Activated CD4-positive, alpha-beta T cell treated with anti-CD3 and anti-CD28 coated beads for 48 hours (primary cell): ENCODE results near the gene TUBB3.
A peak's percentile ranks its signal among the peaks of the same experiment; 100 is the strongest.
"Not testable (repeated sequence)": the region's sequence is repeated elsewhere in the genome, so short reads cannot be mapped to it uniquely, and the experiment has no call there.

Experiments
- DNase-seq: peaks from one replicate; pipeline ENCODE4 v3.0.0-alpha.2; 2020

TUBB3 gene

DNA sequence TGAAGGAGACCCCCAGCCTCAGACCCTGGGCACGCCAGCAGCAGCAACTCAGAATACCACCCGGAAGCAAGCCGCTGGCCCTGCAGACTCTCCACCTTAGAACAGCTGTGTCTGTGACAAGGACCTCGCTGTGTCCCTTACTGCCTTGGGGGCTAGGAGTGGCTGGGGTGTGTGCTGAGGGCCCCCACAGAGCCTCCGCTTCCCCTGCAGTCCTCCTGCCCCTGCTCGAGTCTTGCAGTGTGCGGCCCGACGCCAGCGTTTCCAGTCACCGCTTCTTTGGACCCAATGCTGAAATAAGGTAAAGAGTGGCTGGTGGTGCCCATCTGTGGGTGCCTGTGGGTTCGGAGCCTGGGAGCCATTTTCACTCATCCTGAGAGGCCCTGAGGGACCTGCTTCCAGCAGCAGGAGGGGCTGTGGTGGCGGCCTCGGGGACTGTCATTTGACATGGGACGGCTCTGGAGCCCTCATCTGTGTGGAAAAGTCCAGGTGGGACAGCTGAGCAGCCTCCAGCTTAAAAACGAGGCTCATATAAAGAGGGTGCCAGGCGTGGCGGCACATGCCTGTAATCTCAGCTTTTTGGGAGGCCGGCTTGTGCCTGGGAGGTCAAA lies 19.1 kb upstream of the TUBB3 start:
- DNase-seq = no peak

DNA sequence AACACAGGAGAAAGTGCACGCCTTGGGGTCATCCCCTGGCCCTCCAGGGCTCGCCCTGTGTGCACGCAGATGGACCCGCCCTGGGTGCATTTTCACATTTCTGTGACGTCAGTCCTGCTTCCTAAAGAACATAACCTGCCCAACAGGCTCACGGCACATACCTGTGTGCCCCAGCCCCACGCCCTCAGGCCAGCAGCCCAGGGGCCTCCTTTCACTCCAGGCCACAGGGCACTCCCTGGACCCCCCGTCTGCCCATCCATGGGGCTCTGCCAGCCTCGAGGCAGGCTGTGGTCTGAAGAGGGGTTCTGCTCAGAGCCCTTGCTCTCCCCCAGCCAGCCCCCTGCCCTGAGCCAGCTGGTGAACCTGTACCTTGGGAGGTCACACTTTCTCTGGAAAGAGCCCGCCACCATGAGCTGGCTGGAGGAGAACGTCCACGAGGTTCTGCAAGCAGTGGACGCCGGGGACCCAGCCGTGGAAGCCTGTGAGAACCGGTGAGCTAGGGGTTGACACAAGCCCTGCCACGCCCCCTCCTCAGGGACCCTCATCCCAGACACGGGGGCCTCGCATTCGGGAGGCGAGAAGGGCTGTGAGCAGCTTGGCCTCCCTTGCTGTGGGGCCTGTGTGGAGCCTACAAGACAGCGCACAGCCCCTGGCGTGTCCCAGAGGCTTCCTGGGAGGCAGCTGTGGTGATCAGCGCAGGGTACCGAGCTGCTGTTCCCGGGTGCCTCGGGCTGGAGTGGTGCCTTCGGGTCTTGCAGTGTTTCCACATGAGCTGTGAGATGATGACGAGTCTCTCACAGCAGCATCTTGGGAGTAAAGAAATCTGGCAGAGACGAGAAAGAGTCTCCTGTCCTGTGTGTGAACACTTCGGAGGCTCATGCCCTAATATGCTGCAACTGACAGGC lies 18.3 kb upstream of the TUBB3 start:
- no peak for DNase-seq

DNA sequence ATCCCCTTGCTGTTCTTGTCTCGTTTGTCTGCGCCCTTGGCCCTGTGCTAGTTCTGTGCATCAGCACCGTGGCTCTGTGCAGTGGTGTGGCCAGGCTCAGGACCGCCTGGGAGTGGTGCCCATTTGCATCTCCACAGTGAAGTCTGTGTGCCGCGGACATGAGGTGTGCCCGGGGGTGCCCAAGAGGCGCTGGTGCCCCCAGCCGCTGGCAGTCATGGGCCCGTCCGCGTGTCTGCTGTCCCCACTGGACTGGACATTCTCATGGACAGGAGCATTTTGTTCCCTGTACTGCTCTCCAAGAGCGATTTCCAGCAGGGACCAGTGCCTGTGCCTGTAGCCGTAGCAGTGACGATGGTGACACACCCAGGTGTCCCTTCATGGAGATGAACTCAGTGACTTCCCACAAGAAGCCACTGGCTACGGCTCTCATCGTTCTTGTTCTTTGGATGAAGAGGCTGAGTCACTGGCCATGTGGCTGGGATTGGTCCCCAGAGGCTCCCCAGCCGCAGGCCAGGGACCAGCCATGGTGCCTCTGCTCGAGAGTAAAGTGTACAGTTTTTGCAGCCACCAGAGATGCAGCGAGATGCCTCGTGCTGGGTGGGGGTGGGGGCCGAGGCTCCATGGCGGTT lies 17.5 kb upstream of the TUBB3 start:
- no peak for DNase-seq

DNA sequence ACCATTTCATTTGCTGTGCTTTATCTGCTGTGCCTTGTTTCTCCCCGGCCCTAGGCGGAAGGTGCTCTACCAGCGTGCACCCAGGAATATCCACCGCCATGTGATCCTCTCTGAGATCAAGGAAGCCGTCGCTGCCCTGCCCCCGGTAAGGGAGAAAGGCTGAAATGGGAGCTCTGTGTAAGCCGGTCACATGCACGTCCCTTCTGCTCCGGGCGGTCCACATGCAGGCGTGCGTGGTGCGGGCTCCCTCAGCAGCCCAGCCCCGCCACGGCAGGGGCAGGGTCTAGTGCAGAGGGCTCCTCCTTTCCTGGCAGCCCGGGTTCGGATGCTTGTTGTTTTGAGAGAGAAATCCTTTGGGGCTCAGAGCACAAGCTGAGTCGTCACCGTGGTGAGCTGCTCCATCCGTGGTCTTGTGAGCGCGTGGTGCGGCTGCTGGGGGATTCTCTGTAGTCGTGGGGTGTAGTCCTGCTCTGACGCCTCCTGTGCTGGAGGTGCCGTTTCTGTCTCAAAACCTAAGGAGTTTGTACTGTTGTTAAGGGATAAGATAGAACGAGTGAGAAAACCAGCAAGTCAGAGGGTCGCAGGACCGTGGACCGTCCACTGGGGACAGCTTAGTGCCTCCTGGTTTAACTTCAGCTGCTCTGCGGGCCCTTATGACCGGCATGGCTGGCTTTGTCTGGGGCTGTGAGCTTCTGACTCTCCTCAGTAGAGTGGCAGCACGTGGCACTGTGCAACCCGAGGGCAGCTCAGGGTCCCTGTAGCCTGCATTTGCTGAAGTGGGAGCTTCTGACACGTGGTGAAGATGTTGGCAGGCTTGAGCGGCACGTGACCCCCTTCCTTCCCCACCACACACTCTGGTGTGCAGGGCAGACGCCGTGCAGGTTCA lies 16.8 kb upstream of the TUBB3 start:
- no peak for DNase-seq

DNA sequence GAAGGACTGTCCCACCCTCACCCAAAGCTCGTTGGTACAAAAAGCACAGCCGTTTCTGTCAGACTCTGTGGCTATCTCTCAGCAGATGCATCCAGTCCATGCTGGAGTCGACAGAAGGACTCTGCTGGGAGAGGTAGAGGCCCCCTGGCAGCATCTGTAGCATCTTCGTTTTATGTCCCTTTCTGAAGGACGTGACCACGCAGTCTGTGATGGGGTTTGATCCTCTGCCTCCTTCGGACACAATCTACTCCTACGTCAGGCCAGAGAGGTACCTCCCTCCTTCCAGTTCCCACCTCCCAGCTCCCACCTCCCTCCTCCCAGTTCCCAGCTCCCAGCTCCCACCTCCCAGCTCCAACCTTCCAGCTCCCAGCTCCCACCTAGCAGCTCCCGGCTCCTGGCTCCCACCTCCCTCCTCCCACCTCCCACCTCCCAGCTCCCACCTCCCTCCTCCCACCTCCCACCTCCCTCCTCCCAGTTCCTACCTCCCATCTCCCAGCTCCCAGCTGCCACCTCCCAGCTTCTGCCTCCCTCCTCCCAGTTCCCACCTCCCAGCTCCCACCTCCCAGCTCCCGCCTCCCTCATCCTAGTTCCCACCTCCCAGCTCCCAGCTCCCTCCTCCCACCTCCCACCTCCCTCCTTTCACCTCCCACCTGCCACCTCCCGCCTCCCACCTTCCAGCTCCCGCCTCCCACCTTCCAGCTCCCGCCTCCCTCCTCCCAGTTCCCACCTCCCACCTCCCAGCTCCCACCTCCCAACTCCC lies 15.9 kb upstream of the TUBB3 start:
- DNase-seq = no peak

DNA sequence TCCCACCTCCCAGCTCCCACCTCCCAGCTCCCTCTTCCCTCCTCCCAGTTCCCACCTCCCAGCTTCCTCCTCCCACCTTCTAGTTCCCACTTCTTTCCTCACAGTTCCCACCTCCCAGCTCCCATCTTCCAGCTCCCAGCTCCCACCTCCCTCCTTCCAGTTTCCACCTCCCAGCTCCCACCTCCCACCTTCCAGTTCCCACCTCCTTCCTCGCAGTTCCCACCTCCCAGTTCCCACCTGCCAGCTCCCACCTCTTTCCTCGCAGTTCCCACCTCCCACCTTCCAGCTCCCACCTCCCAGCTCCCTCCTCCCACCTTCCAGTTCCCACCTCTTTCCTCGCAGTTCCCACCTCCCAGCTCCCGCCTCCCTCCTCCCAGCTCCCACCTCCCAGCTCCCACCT lies 14.9 kb upstream of the TUBB3 start:
- no peak for DNase-seq

DNA sequence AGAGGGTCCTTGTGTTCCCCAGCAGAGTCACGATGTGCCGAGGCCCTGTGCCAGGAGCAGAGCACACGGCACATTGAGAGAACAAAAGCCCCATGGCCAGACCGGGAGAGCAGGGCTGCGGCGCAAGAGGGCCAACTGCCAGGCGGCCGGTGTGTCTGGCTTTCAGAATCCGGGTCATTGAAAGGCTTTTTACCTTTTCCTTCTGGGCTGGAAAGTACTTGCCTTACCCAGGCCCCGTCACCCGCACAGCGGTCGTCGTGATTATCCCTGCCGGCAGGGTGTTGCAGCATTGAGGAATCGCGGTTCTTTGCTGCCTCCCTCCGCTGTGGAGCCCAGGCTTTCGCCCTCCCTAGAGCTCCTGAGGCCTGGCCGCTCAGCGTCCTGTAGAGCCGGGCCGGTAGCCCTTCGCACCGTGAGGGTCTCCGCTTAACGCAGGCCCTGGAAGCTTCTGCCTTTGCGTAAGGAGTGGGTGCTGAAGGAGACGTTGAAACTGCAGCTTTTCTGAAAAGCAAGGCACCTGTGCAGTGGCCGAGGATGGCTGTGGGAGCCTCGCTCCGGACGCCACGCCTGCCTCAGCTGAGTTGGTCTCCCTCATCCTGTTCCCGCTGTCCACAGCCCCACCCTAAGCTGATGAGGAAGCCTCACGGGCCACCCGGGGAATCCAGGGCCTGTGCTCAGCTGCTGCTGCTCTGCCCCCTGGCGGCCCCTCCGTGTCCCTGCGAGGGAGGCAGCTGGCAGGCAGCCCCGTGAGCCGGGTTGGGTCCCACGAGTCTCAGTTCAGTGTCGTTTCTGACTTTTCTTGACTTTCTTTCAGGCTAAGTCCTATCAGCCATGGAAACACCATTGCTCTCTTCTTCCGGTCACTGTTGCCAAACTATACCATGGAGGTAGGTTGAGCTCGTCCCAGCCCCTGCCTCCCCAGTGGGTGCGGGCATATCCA lies 13.1 kb upstream of the TUBB3 start:
- peak; percentile 80 for DNase-seq

DNA sequence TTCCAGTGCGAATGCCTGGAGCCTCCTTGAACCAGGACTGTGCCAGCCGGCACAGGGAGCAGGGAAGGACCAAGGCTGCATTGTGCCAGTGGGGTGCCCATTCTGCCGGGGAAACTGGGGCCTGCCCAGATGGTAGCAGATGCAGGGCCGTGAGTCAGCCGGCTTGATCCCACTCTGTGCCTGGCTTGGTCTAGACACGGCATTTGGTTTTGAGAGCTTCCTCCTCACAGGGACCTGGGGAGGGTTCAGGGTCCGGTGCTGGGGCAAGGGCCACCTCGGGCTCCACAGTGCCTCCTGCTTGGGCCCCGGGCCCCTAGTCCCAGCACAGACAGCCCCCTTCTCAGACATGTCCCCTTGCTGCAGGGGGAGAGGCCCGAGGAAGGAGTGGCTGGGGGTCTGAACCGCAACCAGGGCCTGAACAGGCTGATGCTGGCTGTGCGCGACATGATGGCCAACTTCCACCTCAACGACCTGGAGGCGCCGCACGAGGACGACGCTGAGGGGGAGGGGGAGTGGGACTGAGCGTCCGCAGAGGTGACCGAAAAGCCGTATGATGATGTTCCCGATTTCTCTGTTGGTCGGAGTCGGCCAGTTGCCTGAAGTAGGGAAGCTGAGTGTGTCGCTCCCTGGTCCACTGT lies 12.3 kb upstream of the TUBB3 start:
- DNase-seq = no peak

DNA sequence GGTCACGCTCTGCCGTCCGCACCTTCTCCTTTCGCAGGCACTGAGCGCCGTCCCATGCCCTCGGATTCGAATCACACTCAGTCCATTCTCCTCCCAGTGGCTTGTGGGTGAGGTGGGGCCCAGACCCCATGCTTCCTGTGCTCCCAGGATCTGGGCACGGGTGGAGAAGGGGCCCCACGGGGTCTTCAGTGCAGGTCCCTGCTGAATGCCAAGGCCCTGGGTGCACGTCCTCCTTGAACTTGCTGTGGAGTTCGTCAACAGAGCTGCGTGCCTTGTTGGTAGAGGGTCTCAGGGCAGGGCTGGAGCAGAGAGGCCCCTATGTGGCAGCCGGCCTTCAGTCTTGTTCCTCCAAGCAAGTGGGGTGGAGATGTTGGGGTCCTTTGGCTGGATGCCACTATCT lies 11.8 kb upstream of the TUBB3 start:
- no peak for DNase-seq

DNA sequence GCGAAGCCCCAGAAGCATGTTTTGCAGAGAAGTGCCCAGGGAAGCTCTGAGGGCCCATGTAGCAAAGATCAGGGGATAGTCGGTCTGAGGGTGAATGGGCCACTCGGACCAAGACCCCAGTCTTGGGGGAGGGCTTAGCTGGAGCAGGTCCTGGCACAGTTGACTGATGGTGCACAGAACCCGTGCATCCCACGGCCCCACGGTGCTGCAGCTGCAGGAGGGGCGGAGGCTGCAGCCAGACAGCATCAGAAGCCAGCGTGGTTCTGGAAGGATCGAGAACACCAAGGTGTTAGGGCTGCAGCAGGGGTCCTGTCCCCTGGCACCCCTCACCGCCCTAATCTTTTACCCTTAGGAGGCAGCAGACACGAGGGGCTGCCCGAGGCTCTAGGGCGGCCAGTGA lies 11.0 kb upstream of the TUBB3 start:
- no peak for DNase-seq

DNA sequence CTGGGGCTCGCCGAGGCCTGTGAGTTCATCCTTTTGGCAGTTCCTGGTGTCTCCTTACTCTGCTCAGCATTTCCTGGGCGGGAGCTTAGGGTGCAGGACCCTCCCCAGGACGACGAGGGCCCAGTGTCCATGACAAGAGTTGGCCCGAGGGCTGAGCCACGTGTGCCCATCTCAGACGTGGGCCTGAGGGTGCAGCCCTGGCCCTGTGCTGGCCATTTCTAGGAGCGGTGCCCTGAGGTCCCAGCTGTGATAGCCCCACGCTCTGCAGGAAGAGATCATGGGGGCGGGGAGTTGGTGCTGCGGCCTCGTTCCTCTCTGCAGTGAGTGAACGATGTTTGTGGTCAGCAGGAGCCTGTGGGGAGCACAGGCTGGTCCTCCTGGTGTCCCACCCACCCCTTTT lies 10.5 kb upstream of the TUBB3 start:
- no peak for DNase-seq

DNA sequence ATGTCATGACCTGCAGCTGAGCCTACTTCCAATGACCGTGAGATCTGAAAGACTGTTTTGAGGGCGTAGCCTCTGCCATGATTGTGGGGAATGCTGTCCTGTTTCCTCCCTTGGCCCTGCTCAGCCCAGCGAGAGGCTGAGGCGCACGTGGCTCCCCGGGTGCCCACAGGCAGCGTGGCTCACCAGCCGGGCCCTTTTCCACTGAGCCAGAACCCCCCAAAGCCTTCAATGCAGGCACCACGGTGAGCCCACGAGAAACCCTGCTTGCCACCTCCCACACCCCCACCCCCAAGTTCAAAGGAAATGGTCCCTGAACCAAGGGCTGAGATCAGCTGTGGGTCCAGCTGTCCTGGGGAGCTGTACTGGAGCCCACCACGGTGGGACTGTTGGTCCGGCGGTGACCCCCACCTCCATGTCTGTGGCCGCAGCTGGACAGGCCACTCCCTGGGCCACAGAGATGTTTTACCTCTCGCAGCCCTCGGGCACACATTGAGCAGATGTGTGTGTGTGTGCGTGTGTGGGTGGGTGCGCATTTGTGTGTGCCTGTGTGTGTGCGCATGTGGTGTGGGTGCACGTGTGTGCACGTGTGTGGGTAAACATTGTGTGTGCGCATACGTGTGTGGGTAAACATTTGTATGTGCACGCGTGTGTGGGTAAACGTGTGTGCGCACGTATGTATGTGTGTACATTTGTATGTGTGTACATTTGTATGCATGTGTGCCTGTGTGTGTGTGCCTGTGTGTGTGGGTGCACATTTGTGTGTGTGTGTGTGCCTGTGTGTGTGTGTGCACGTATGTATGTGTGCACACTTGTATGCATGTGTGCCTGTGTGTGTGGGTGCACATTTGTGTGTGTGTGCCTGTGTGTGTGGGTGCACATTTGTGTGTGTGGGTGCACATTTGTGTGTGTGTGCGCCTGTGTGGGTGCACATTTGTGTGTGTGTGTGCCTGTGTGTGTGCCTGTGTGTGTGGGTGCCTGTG lies 9.4 kb upstream of the TUBB3 start:
- no peak for DNase-seq

DNA sequence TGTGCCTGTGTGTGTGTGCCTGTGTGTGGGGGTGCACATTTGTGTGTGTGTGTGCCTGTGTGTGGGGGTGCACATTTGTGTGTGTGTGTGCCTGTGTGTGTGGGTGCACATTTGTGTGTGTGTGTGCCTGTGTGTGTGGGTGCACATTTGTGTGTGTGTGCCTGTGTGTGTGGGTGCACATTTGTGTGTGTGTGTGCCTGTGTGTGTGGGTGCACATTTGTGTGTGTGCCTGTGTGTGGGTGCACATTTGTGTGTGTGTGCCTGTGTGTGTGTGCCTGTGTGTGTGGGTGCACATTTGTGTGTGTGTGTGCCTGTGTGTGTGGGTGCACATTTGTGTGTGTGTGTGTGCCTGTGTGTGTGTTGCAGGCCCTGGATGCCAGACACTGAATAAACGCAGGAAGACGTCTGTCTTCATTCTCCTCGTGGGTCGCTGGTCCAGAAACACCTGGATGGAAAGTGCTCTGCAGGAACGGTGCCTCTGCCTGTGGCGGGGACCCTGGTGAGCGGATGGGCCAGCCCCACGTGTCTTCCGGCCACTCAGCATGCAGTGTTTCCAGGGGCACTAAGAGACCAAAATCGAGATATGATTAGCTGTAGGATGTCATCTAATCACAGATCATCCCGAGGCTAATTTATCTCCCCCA lies 8.4 kb upstream of the TUBB3 start:
- DNase-seq = not testable (repeated sequence)

DNA sequence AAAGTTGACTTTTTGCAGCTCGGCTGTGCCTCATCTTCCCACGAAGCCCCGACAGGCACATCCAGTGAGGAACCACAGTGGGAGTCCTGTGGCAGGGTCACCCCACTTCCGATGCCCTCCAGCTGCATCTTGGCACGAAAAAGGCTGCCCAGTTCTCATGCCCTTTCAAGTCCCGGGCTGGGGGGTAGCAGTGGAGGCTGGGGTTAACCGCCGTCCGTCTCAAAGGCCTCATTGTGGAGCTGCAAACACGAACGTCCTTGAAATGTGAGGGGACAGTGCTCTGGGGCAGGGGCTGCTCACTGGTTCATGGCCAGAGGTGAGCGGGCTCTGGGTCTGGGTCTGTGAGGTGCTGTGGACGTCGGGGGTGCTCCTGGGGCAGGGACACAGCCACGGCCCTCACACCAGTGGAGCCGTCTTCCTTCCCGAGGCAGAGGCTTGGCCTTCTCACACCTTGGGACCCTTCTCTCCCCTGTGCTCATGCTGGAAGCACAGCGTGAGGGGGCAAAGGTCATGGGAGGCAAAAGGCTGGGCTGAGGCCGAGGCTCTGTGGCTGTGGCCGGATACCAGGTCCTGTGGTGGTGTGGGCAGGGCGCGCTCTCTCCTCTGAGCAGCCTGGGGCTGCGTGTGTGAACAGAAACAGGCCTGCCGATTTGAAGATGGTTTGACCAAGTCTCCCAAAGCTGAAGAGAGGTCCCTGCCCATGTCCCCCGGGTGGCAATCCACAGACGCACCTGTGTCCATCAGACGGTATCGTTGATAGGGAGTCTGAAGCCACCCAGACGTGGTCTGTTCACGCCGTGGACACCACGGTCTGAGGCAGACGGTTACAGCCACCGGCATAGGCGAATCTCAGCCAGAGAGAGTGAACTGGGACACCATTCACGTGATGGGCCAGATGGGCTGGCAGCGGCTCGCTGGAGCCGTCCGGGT lies 7.6 kb upstream of the TUBB3 start:
- DNase-seq = no peak

DNA sequence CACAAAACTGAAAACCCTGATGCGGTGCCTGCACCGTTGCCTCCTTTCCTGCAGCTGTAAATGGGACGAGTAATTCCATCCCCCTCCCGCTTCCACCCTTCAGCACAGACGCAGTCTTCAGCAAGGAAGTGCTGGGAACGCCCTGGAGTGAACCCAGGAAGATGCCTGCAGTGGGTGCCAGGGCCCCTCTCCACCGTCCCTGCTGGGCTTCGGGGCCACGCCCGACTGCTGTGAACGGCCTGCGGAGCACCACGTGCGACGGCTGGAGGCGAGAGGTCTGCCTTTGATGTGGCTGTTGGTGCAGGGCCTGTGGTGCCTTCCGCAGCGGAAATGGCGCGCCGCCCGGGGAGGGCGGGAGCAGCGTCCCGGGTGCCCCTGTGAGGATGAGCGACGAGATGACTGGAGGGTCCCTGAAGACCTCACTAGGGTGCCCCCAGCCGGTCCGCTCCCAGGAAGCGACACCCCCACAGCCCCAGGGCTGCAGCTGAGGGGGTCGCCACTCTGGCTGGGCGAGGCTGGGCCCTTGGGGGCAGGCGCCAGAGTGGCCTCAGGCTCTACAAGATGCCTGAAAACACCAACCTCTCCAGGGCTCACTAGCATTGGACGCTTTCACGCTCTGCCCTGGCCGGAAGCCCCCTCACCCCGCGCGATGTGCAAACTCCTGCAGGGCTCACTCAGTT lies 5.2 kb upstream of the TUBB3 start:
- DNase-seq = peak; percentile 84

DNA sequence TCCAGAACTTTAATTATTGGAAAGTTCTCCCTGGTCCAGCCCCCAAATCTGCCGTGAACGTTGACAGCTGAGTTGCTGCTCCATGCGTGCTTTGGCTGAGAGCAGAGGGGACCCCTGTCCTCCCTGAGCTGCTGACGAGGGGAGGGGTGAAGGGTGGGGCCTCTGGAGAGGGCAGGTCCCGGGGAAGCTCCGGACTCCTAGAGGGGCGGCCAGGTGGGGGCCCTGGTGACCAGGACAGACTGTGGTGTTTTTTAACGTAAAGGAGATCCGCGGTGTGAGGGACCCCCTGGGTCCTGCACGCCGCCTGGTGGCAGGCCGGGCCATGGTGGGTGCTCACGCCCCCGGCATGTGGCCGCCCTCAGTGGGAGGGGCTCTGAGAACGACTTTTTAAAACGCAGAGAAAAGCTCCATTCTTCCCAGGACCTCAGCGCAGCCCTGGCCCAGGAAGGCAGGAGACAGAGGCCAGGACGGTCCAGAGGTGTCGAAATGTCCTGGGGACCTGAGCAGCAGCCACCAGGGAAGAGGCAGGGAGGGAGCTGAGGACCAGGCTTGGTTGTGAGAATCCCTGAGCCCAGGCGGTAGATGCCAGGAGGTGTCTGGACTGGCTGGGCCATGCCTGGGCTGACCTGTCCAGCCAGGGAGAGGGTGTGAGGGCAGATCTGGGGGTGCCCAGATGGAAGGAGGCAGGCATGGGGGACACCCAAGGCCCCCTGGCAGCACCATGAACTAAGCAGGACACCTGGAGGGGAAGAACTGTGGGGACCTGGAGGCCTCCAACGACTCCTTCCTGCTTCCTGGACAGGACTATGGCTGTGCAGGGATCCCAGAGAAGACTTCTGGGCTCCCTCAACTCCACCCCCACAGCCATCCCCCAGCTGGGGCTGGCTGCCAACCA lies 4.4 kb upstream of the TUBB3 start, which contains the start of gene MC1R:
TSS of gene MC1R (plus strand) at position 410 of the 895 bp plus-strand sequence. CDS start at position 807, 397 bp downstream.
- DNase-seq = no peak
